ENCODE measurements around the gene C2orf81.
"Not testable (repeated sequence)": the region's sequence is repeated elsewhere in the genome, so short reads cannot be mapped to it uniquely, and the experiment has no call there.

Gene C2orf81

DNA sequence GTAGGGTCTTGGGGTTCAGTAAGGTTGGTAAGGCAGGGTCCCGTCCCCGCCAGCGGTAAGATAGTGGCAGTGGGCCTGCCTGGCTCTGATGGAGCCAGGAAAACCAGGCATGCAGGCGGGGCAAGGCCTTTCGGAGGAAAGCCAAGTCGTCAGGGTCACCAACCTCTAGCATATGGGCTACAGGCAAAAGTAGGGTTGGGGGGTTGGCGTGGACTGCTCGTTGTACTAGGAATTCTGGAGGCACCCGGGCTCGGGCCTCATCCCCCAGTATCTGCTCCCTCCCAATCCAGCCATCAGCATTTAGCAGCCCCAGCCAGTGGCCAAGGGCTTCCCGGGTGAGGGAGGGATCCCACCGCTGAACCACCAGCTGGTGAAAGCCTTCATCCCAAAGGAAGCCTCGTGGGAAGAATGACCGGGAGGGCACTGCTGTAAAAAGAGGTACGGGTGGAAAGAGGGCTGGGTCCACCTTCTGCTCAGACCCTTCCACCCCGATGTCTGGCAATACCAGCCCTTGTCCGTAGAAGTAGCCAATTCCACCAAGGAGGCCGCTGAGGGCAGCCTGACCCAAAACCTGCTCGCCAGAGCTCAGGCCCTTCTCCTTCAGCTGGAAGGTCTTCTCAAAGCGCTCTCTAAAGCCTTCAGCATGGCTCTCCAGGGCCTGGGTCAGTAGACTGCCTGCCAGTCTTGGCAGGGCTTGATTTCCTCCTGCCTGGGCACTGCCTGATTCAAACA lies 40.8 kb upstream of the C2orf81 start:
- TF ChIP-seq POLR2AphosphoS5 (IDR thresholded peaks at IDR 0.05; ENCODE audit: low read depth) (no peak), GABPA (IDR thresholded peaks at IDR 0.05; ENCODE audit: low read depth) (no peak), SPI1 (IDR thresholded peaks at IDR 0.05; ENCODE audit: borderline replicate concordance, low read depth) (no peak), CTCF (IDR thresholded peaks at IDR 0.05; ENCODE audit: insufficient read depth, low read length) (no peak)
- TF ChIP-seq, protein P1, sequence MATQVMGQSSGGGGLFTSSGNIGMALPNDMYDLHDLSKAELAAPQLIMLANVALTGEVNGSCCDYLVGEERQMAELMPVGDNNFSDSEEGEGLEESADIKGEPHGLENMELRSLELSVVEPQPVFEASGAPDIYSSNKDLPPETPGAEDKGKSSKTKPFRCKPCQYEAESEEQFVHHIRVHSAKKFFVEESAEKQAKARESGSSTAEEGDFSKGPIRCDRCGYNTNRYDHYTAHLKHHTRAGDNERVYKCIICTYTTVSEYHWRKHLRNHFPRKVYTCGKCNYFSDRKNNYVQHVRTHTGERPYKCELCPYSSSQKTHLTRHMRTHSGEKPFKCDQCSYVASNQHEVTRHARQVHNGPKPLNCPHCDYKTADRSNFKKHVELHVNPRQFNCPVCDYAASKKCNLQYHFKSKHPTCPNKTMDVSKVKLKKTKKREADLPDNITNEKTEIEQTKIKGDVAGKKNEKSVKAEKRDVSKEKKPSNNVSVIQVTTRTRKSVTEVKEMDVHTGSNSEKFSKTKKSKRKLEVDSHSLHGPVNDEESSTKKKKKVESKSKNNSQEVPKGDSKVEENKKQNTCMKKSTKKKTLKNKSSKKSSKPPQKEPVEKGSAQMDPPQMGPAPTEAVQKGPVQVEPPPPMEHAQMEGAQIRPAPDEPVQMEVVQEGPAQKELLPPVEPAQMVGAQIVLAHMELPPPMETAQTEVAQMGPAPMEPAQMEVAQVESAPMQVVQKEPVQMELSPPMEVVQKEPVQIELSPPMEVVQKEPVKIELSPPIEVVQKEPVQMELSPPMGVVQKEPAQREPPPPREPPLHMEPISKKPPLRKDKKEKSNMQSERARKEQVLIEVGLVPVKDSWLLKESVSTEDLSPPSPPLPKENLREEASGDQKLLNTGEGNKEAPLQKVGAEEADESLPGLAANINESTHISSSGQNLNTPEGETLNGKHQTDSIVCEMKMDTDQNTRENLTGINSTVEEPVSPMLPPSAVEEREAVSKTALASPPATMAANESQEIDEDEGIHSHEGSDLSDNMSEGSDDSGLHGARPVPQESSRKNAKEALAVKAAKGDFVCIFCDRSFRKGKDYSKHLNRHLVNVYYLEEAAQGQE (IDR thresholded peaks at IDR 0.05; ENCODE audit: insufficient replicate concordance, low read depth) = no peak
- DNase-seq (ENCODE audit: low read depth in 1 of 2, low spot score in 1 of 2) = no peak

GRCh38 chr2:74461187-74462053 lies 40.0 kb upstream of the C2orf81 start:
- DNase-seq (ENCODE audit: low read depth in 1 of 2, low spot score in 1 of 2) = no peak
- Histone ChIP-seq H3K4me3 (replicated peaks; ENCODE audit: insufficient read depth, low read length) (no peak overlapping the region), H3K27ac (replicated peaks) (no peak overlapping the region), H3K27me3 (ENCODE audit: insufficient read depth, poor library complexity, severe bottlenecking) (no peaks in the 10 kb centered on the region)
- TF ChIP-seq CTCF (IDR thresholded peaks at IDR 0.05; ENCODE audit: insufficient read depth, low read length) (no peak), POLR2AphosphoS5 (IDR thresholded peaks at IDR 0.05; ENCODE audit: low read depth) (no peak; the same call in 1 of the 2 replicates), SPI1 (IDR thresholded peaks at IDR 0.05; ENCODE audit: borderline replicate concordance, low read depth) (no peak), GABPA (IDR thresholded peaks at IDR 0.05; ENCODE audit: low read depth) (no peak)
- TF ChIP-seq, protein P1 (IDR thresholded peaks at IDR 0.05; ENCODE audit: insufficient replicate concordance, low read depth) = no peak

More for the DNA sequence above, 40.8 kb upstream of the C2orf81 start:
- H3K27me3 ChIP-seq (ENCODE audit: insufficient read depth, poor library complexity, severe bottlenecking) = no peaks in the 10 kb centered on the region
- H3K27ac ChIP-seq (replicated peaks) = no peak overlapping the region
- H3K4me3 ChIP-seq (replicated peaks; ENCODE audit: insufficient read depth, low read length) = no peak overlapping the region

GRCh38 chr2:74460187-74460586 lies 38.8 kb upstream of the C2orf81 start:
- not testable (repeated sequence) for H3K27ac ChIP-seq (replicated peaks); DNase-seq (ENCODE audit: low read depth in 1 of 2, low spot score in 1 of 2)

GRCh38 chr2:74459503-74460118 lies 38.2 kb upstream of the C2orf81 start:
- H3K4me3 ChIP-seq (replicated peaks; ENCODE audit: insufficient read depth, low read length); DNase-seq (ENCODE audit: low read depth in 1 of 2, low spot score in 1 of 2); H3K27me3 ChIP-seq (ENCODE audit: insufficient read depth, poor library complexity, severe bottlenecking); H3K27ac ChIP-seq (replicated peaks): not testable (repeated sequence)

More at GRCh38 chr2:74460187-74460586, 38.8 kb upstream of the C2orf81 start:
- H3K4me3 ChIP-seq (replicated peaks; ENCODE audit: insufficient read depth, low read length); H3K27me3 ChIP-seq (ENCODE audit: insufficient read depth, poor library complexity, severe bottlenecking): not testable (repeated sequence)

Data from HL-60 (cell line).